D341Med (cell line): ENCODE data around the gene NIPSNAP3A.

Source experiments
- DNase-seq: peaks from one replicate; pipeline ENCODE4 v3.0.0; 2012; ENCODE audit warnings: low spot score

NIPSNAP3A gene

DNA sequence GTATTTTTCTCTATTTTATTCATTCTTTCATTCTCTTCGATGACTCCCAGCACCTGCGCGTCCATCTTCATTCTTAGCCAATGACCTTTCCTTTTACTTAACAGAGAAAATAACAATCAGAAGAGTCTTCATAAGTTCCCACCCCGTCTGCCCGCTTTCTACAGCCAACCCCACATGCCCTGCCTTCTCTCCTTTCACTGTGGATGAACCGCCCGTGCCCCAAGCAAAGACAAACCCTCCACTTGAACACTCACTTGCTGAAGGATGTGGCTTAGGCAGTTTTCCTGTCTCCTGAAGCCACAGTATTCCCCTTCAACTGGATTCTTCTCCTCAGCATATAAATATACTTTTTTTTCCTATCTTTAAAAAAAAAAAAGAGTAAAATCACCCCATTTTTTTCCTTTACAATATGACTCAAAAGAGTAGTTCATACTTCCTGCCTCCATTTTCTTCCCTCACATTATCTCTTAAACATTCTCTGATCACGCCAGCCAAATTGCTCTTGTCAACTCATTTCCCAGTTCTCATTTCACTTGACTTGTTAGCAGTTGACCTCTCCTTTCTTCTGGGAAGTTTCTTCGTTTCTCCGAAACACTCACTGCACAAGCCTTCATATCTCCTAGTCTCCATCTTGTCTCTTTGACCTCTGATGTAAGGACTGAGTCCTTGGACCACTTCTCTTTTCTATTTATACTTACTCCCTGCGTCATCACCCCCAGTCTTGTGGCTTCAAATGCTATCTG, 27.5 kb downstream of the NIPSNAP3A start:
- DNase-seq = no peak

DNA sequence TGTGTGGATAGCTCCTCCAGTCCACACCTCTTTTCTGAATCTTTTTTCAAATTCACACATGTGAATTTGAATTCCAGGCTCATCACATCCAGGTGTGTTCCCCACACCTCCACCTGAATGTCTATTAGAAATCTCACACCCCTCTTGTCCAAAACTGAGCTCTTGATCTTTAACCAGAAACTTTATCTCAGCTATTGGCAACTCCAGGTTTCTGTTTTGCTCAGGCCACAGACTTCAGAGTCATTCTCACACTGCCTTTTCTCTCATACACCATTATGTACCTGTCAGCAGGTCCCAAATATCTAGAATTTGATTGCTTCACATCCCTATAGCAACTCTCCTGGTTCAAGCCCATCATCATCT, 28.1 kb downstream of the NIPSNAP3A start:
- no peak for DNase-seq

DNA sequence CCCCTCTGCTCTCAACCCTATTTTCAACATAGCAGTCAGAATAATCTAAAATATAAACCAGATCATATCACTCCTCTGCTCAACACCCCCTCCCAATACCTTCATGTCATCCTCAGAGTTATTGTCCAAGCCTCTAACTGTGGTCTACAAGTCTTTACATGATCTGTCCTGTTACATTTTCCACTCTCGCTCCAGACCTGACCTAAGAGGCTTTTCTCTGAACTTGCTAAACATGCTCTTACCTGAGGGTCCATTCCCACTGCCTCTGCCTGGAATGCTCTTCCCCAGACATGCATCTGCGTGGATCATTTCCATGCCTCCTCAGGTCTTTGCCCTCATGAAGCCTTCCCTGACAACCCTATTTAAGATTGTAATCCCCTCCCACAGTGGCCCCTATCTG, 28.5 kb downstream of the NIPSNAP3A start:
- no peak for DNase-seq

DNA sequence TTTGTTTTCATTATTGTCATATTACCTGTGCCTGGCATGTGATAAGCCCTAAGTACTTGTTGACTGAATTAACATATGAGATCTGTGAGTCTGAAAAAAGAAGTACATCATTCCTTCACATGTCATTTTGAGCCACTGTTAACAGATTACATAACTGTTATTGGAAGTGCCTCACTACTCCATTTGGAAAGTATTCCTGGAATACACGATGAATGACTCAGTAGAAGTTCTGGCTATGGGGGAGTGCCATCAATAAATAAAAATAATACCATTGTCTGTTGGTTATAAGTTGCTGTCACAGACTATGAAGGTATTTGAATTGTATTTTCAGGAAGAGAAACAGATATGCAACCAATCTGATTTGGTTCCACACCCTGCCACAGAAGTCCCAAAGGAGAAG, 29.3 kb downstream of the NIPSNAP3A start:
- no peak for DNase-seq

DNA sequence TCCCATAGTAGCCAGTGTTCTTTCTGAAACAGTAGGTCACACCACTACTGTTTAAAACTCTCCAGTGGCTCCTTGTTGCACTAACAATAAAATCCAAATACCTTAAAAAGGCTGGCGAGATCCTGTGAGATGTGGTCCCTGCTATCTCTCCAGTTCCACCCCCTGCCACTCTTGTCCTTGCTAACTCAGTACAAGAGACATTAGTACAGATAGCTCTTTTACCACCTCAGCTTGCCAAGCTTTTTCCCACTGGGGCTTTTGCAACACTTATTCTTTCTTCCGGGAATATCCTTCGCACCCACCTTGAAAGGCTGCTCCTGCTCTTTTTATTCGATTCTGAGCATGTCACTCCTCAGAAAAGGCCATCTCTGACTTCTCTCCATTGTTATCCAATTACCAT, 31.3 kb downstream of the NIPSNAP3A start:
- no peak for DNase-seq

DNA sequence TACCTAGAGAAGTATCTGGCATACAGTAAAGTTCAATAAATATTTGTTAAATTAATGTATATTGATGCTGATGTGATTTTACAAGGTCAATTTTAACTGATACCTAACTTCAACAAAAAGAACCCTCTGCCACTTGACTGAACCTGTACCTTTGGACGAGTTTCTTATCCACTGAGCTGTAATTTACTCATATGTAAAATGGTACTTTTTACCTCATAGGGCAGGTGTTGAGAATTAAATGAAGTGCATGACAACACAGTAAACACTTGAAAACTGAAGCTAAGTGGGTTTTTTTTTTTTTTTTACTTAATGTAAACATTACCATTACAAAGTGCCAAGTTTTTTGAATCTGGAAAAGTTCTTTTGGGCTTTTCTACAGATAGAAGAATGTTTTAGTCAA, 31.9 kb downstream of the NIPSNAP3A start:
- DNase-seq = no peak

DNA sequence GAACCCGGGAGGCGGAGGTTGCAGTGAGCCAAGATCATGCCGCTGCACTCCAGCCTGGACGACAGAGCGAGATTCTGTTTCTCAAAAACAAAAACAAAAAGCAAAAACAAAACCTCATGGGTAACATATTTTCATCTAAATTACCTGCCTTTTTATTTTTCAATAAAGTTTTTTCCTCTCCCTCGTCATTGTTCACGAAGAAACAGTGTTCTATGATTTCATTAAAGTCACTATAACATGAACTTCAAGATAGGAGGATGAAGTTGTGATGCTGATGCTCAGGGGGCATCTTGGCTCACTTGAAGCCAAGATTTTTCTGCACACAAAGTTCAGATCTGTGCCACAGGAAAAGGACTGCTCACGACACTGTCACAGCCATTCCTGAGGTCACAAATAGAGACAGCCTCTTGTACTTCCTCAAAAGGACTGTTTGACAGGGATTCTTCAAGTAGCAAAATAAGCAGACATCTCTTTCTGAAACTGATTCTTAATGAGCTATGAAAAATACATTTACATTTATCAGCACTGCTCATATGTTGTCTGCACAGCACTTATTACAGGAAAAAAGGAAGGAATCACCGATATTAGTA, 32.6 kb downstream of the NIPSNAP3A start:
- no peak for DNase-seq

DNA sequence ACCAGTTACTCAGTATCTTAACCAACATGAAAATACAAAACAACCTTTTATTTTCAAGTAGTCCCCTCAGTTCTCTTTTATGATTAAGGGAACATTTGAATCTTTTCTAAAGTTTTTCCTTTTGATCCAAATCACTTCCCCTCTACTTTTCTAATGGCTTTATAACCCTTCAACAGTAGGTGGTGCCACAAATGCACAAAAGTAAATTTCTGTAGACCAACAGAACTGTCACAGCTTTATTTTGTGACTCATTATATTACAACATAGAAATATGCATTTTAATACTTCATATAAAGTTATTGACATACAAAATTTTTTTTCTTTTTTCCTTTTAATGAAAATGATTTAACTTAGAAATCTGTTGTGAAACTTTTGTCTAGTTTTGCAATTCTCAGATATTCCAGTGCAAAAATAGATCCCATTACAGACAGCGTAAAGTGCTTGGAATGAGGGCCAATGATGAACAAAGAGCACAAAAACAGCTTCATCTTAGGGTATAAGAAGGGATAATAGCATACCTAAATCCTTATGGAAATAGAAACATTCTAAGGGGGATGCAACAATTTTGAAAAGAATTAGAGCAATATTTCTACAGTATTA, 33.4 kb downstream of the NIPSNAP3A start:
- no peak for DNase-seq

DNA sequence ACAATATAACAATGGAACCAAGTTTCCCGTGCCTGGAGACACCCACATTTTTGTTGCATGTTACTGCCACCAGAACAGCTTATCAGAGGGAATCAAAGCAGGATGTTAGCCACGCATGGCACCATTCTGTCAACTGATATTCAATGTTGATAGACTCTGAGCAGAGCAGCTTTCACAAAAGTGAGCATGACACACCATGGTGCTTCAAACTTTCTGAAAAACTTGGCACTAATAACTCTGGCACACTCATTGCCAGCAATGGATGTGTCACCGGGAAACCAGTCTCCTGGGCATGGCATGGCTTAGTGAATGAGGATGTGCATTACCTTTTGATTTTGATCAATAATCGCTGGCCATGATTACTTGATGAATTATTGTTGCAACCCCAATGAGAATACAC, 36.1 kb downstream of the NIPSNAP3A start:
- DNase-seq = no peak

DNA sequence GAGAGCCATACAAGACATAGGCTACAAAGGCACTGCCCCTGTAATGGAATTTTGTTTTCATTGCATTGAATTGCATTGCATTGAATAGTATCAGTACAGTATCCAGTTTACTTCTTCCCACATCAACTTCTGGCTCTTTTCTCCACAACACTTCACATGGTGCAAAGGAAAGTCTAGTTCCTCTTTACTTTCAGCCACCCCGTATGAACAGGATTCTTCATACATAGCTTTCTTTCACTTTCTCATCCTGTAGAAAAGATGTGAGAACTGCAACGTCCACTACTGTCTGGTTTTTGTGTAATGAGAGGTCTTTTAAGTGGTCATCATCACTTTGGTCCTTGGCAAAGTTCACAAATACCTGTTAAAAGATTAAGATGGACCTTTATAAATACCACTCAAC, 36.6 kb downstream of the NIPSNAP3A start:
- DNase-seq = no peak

DNA sequence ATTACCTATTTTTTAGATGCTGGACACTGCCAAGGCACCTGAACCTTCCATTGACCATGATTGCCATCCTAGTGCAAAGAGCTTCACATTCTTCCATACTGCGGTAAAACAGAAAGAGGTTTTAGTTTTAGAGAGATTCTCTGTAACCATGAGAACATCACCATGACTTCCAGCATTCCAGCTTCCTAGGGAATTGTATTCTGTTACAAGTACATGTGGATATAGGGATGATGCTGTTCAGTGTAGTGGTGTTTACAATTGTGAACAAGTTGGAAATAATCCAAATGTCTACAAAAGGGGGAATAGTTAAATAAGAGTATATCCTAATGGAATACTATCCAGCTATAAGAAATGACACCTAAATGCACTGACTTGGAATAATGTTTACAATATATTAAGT, 38.8 kb downstream of the NIPSNAP3A start:
- DNase-seq = no peak

DNA sequence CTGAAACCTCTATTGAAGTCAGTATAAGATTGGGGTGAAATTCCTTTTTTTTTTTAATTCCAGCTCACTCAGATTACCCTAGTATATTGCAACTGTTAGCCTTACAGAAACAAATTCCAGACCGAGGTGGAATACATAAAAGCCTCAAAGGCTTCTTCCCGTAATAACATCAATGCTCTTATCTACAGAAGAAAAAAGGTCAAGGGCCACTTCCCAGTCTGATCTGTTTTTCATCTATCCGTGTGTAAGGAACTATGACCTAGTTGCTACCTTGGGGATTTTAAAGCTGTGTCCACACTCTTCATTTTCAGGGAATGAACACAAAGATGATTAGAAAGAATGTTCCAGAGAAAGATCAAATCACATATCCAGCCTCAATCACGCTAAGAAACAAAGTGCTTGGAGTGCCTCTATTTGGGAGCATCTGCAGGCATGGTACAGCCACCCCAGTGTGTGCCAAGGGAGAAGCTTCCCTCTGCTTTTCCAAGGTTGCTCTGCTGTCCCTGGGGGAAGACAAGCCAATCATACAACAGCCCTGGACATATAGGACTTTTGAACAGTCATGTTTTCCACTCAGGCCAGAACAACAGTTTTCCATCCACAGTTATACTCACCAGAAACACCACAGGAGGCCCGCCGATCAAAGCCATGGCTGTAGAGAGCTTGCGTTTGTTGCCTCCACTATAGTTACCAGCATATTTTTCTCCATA, 40.0 kb downstream of the NIPSNAP3A start:
- no peak for DNase-seq

DNA sequence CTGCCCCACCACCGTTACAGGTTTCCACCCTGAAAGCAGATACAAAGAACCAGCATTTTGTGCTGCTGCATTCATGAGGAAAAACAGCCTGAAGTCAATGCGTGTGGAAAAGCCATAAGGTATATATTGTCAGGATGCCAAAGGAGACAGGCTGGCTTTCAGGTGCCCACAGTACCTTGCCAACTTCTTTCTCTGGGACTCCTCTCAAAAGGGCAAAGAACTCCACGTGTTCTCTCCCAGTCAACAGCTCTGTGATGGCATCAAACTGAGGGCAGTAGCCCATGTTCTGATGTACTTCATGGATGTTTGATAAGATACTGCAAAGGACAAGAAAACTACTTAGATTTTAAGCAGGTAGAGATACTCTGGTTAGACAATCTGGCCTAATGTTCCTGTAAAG, 40.8 kb downstream of the NIPSNAP3A start:
- DNase-seq = no peak

DNA sequence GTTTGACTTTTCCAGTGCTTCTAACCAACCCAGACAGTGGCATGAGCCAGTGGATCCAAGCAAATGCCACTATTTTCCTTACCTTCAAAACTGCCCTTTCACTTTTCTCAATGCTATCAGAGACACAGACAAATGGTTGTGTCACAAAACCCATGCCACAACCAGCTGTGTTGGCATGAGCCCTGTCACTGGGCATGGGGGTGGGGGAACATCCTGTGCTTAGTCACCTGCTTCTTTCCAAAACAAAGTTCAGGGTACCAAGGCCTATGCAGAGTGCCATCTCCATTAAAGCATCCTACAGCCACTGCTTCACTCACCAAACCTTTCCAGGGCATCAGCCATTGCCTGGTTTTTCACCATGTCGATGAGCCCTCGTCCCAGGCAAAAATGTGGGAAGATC, 46.6 kb downstream of the NIPSNAP3A start:
- DNase-seq = no peak

DNA sequence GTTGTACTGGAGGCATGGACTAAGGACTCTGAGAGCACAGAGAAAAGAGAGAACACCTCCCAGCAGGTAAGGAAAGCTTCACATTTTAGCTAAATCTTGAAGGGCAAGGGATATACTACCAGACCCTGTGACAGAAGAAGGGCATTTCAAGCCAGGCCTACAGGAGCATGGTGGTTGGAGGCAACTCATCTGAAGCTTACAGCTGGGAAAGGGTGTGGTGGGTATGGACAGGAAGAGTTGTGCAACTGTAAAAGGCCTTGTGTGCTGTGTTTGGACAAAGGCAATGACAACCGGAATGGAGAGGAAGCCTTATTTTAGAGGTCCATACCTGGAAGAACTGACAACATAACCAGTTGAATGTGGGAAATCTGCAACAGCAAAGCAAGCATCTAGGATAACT, 47.6 kb downstream of the NIPSNAP3A start:
- DNase-seq = no peak

DNA sequence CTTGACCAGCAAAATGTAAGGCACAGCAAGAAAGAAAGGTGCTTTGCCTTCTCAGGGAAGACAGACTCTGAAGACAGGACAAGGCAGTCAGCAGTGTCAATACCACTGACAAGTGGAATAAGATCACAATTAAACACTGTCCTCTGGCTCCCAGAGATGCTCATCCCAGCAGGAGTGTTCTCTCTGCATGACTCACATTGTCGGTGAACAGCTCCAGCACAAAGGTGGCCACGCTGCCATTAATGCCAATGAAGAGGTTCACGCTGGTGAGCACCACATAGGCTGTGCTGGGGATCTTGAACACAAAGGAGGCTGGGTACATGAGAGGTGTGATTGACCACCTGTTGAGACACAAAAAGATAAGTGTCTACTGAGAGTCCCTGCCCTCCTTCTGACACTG, 48.4 kb downstream of the NIPSNAP3A start:
- DNase-seq = no peak

DNA sequence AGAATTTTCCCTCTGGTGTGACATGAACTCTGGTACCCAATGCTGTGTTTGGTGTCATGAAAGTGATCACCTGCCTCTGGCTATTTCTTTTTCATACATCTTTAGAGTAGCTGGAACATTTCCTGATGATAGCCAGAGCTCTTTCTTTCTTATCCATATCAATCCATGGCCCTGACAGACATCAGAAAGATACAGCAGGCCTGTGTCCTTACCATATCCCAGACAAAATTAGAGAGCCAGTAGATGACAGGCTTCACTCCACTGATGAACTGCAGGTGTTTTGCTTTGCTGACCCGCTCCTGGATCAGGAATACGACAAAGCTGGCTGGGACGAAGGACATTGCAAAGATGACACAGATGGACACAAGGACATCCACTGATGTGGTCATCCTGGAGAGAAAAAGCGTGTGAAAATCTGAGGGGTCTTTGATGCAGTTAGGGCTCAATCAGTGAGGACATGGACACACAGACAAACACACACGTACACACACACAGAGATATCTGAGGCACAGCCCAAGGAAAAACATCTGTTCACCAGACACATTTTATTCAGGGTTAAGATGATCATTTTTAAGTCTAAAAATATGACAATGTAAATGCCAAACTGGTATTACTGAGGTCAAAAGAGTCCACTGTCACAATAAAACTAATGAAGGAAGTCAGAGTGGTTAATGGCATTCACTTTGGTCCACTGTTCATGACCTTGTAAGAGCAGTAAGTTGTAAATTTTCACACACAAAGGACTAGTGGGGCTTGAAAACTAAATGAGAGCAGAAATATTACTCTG, 50.9 kb downstream of the NIPSNAP3A start:
- DNase-seq = no peak

DNA sequence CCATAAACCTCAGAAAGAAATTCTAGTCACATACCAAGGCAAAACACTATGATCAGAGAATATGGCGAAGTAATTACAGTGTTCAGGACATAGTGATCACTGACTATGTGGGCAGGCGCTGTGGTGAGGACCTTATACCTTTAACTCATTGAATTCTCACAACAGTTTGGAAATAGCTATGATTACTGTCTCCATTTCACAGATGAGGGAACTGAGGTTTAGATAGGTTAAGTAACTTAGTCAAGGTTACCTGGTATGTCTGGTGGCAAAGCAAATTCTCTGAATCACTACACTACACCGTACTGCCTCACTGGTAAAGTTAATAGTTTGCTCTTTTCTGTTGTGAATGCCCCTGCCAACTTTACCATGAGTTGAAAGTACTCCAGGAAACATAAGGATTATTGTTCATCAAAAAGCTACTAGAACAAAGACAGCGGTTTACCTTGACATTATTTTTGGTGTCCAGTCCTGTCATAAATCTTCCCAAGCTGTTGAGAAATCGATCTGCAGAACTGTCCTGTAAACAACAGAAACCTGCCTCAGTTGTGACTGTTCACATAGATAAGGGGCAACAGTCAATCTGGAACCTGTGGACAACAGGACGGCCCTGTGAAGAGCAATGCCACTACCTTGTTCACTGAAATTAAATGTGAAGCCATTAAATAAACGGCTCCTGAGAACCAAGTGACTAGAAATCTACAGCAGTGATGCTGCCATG, 52.7 kb downstream of the NIPSNAP3A start:
- no peak for DNase-seq

DNA sequence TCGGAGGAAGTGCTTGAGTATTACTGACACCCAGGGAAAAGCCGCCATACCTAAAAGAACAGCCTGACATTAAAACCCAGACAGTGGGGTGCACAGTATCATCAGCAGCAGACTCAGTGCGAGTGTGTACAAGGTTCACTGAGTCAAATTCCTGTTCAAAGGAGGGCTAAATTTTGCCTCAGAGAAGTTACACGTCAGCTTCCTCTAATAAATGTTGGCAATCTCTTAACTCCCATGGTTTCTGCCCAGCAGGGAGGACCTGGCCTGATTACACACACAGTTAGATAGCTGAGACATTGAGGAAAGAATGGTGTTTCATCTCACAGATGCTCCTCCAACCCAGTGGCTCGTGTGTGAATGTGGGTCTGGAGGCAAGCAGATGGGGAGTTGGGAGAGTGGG, 54.6 kb downstream of the NIPSNAP3A start:
- DNase-seq = no peak

DNA sequence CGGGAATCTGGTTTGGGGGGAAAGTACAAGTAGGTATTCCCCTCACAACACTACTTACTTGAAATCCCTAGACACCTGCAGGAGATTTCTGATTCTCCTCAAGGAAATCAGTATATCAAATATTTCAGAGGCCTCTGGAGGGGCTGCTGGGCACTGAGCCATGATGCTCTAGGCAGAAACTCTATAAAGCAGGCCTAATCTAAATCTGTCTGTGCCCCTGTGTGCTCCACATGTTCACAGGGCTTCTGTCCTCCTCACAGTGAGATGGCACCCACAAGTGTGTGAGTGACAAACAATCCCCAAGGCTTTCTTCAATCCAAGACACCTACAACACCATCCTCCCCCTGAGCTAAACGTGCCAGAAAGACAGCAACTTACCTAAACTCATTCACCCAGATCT, 55.4 kb downstream of the NIPSNAP3A start:
- no peak for DNase-seq

DNA sequence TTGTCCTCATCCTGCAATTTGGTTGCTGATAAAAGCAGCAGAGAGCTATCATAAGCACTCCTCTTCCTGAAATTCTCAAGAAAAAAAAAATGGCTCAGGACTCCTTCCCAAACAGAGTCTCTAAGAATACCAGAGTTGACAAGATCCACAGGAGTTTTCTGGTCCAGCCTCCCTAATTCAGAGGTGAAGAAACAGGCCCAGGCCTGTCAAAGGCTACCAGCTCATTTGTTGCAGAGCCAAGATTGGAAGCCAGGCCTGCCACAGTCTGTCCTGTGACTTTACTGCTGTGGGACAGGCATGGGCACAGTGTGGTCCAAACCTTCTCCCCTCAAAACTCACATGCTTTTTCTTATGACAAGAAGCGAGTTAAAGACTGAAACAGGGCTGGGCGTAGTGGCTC, 58.0 kb downstream of the NIPSNAP3A start:
- no peak for DNase-seq
